Measurements from ENCODE around the gene LIN28A.

LIN28A gene, protein sequence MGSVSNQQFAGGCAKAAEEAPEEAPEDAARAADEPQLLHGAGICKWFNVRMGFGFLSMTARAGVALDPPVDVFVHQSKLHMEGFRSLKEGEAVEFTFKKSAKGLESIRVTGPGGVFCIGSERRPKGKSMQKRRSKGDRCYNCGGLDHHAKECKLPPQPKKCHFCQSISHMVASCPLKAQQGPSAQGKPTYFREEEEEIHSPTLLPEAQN

DNA sequence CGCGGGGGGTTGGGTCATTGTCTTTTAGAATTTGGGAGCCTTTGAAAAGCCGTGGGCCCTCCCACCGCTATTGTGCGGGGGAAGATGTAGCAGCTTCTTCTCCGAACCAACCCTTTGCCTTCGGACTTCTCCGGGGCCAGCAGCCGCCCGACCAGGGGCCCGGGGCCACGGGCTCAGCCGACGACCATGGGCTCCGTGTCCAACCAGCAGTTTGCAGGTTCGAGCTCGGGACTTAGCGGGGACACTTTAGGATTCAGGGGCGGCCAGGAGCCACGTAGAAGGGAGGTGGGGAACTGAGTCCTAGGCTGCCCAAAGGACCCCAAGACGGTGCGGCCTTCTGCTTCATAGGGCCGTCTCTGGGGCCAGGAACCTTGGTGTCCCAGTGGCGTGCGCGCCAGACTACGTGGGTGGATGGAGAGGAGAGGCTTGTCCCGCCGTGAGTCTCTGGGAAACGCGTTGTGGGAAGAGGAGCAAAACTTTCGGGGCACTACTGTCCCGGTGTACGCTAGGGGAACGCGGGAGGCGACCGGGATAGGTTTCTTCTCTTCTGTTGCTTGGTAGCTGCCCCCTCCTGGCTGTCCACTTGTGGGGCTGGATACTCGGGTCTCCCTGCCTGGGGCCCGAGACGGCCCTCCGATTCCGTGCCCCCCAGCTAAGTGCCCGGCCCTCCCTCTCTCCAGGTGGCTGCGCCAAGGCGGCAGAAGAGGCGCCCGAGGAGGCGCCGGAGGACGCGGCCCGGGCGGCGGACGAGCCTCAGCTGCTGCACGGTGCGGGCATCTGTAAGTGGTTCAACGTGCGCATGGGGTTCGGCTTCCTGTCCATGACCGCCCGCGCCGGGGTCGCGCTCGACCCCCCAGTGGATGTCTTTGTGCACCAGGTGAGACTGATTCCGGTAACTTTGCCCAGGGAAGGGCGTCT lies at the start of gene LIN28A:
Gene LIN28A, plus strand, starts transcription at position 112 of the 918 bp plus-strand sequence. Its CDS starts 75 bp downstream, at position 187.
- H4K20me1 ChIP-seq, result peaks cover 0 to 20% (median 5%) of the 10 kb centered on the region in 11 experiments; a peak in 5 of 22 replicates
- no peaks in the 10 kb centered on the region for H3K36me3 ChIP-seq
- H3K27me3 ChIP-seq, result peaks cover 59 to 82% (median 72%) of the 10 kb centered on the region in 11 experiments
- peaks cover 0 to 5% (median 0%) of the 10 kb centered on the region in 10 experiments; a peak in 1 of 20 replicates for H3K4me1 ChIP-seq
- H3K9ac ChIP-seq, result no peak within 1 kb of the TSS
- no peak for TF ChIP-seq Cebpa-rat (IDR thresholded peaks at IDR 0.05)
- 0 out of 20 replicates have a peak within 1 kb of the TSS, but pooled peaks of 1 of the 10 experiments have one; percentile 7 for H3K4me3 ChIP-seq
- H3K4me2 ChIP-seq, result 0 out of 22 replicates have a peak within 1 kb of the TSS, but pooled peaks of 1 of the 11 experiments have one; percentile 4
- no peak within 1 kb of the TSS for H3K27ac ChIP-seq
- H3K9me3 ChIP-seq (replicated peaks in 1 of 11), result peaks cover 0 to 20% (median 5%) of the 10 kb centered on the region in 11 experiments; a peak in 11 of 22 replicates

DNA sequence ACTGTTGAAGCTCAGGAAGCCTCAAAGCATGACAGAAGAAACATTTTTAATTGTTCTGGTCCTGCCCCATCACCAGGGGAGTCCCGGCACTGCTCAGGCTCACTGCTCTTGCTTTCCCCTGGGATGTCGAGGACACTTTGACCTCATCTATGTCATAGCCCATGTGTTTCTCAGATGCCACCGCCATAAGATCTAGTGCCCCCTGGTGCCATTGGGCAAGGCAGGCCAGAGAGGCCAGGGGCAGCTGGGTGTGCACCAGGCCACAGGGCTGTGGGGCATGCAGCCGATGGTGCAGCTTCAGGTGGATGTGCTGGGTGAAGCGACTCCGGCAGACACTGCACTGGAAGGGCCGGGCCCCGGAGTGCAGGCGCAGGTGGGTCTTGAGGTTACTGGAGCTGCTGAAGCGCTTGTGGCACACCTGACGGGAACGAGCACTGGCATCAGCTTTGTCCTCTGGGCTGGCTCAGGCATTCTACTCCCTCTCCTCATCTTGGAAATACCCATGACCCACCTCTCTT lies 49.0 kb upstream of the LIN28A start:
- Histone ChIP-seq H3K36me3 (no peaks in the 10 kb centered on the region), H3K4me1 (peaks cover 8 to 28% (median 24%) of the 10 kb centered on the region in 10 experiments; a peak in 18 of 20 replicates), H3K9ac (no peak overlapping the region), H3K27me3 (peaks cover 45 to 59% (median 55%) of the 10 kb centered on the region in 11 experiments), H3K9me3 (replicated peaks in 1 of 11) (no peaks in the 10 kb centered on the region), H3K4me2 (peak overlapping the region in 8 of 11 experiments; percentile 51 to 83 (median 70); a peak in 16 of 22 replicates), H4K20me1 (peaks cover 0 to 6% (median 0%) of the 10 kb centered on the region in 11 experiments; a peak in 4 of 22 replicates), H3K27ac (no peak overlapping the region), H3K4me3 (no peak overlapping the region)
- TF ChIP-seq Cebpa-rat (IDR thresholded peaks at IDR 0.05), result no peak

GRCh38 chr1:26362331-26362730 lies 48.3 kb upstream of the LIN28A start:
- Histone ChIP-seq H3K27me3 (peaks cover 45 to 58% (median 53%) of the 10 kb centered on the region in 11 experiments), H3K4me1 (peaks cover 8 to 28% (median 24%) of the 10 kb centered on the region in 10 experiments; a peak in 18 of 20 replicates), H3K9me3 (replicated peaks in 1 of 11) (no peaks in the 10 kb centered on the region), H3K4me2 (no peak overlapping the region), H3K9ac (no peak overlapping the region), H3K36me3 (no peaks in the 10 kb centered on the region), H3K4me3 (no peak overlapping the region), H4K20me1 (peaks cover 0 to 6% (median 0%) of the 10 kb centered on the region in 11 experiments; a peak in 4 of 22 replicates), H3K27ac (no peak overlapping the region)
- no peak for TF ChIP-seq Cebpa-rat (IDR thresholded peaks at IDR 0.05)

DNA sequence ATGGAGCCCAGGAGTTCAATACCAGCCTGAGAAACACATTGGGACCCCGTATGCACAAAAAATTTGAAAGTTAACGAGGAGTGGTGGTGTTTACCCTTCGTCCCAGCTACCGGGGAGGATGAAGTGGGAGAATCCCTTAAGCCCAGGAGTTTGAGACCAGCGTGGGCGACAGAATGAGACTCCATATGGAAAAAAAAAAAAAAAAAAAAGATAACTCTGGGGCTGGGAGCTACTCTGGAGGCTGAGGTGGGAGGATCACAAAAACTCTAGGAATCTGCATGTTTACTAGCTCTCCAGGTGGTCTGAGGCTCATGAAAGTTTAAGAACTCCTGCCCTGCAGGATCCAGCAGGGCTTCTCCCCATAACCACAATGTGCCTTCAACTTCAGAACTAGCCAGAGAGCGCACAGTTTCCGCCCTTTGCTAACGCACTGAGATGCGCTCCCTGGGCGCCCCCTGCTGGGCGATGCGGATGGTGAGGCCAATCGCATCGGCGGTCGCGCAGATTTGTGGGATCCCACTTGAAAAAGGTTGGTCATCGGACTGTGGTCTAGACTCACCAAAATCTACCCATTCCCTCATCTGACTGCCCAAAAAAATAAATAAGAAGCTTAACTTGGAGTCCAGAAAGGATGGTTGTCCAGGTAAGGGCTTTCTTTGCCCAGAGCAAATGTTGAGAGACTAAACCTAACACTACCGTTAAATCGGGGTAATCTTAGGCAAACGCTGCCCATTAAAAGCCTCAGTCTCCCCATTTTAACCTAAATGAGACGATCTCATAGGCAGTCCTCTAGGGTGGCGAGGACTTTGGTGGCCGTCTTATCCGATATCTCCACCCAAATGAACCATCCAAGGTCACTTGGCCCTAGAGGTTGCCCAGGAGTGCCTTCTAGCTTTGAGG lies 46.8 kb upstream of the LIN28A start:
- Histone ChIP-seq H3K9me3 (replicated peaks in 1 of 11) (no peaks in the 10 kb centered on the region), H3K4me1 (peaks cover 8 to 28% (median 24%) of the 10 kb centered on the region in 10 experiments; a peak in 18 of 20 replicates), H3K4me2 (peak overlapping the region in 6 of 11 experiments; percentile 2 to 29 (median 14); a peak in 4 of 22 replicates), H3K36me3 (no peaks in the 10 kb centered on the region), H3K27ac (no peak overlapping the region), H3K9ac (no peak overlapping the region), H3K4me3 (no peak overlapping the region), H4K20me1 (peaks cover 0 to 6% (median 0%) of the 10 kb centered on the region in 11 experiments; a peak in 4 of 22 replicates), H3K27me3 (peaks cover 33 to 46% (median 40%) of the 10 kb centered on the region in 11 experiments)
- TF ChIP-seq Cebpa-rat (IDR thresholded peaks at IDR 0.05), result no peak

GRCh38 chr1:26364956-26365355 lies 45.7 kb upstream of the LIN28A start:
- H3K36me3 ChIP-seq, result no peaks in the 10 kb centered on the region
- H4K20me1 ChIP-seq, result peaks cover 0 to 6% (median 0%) of the 10 kb centered on the region in 11 experiments; a peak in 4 of 22 replicates
- no peaks in the 10 kb centered on the region for H3K9me3 ChIP-seq (replicated peaks in 1 of 11)
- no peak overlapping the region for H3K27ac ChIP-seq
- no peak overlapping the region for H3K9ac ChIP-seq
- H3K4me3 ChIP-seq, result no peak overlapping the region
- peaks cover 22 to 34% (median 29%) of the 10 kb centered on the region in 11 experiments for H3K27me3 ChIP-seq
- H3K4me1 ChIP-seq, result peaks cover 9 to 30% (median 27%) of the 10 kb centered on the region in 10 experiments
- H3K4me2 ChIP-seq, result no peak overlapping the region
- no peak for TF ChIP-seq Cebpa-rat (IDR thresholded peaks at IDR 0.05)

GRCh38 chr1:26367441-26367840 lies 43.2 kb upstream of the LIN28A start:
- Histone ChIP-seq H3K4me3 (no peak overlapping the region), H3K36me3 (no peaks in the 10 kb centered on the region), H3K9me3 (replicated peaks in 1 of 11) (peaks cover 0 to 8% (median 0%) of the 10 kb centered on the region in 11 experiments; a peak in 5 of 22 replicates), H3K4me2 (no peak overlapping the region), H3K27me3 (peaks cover 0 to 10% (median 4%) of the 10 kb centered on the region in 11 experiments; a peak in 15 of 22 replicates), H3K27ac (no peak overlapping the region), H3K4me1 (peaks cover 13 to 39% (median 23%) of the 10 kb centered on the region in 10 experiments), H3K9ac (no peak overlapping the region), H4K20me1 (no peaks in the 10 kb centered on the region)
- no peak for TF ChIP-seq Cebpa-rat (IDR thresholded peaks at IDR 0.05)

DNA sequence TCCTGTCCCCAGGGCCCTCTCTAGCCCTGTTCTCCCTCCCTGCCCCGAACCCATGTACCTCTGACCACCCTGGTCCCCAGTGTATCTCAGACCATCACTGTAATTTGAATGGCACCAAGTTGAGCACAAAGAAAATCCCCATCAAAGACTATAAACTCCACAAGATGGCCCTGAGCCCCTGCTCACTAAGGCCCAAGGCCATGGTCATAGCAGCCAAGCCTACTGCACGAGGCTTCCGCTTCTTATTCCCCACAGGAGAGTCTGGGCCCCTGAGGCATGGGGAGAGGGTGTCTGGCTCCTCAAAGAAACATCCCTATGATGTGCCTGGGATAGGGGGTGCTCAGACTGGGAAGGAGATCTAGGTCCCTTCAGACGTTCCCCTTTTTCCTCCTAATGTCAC lies 42.6 kb upstream of the LIN28A start:
- Histone ChIP-seq H3K9ac (no peak overlapping the region), H3K9me3 (replicated peaks in 1 of 11) (peaks cover 0 to 8% (median 0%) of the 10 kb centered on the region in 11 experiments; a peak in 5 of 22 replicates), H3K36me3 (no peaks in the 10 kb centered on the region), H3K4me1 (peaks cover 17 to 44% (median 28%) of the 10 kb centered on the region in 10 experiments), H3K27ac (no peak overlapping the region), H3K4me3 (no peak overlapping the region), H3K27me3 (peaks cover 0 to 4% (median 0%) of the 10 kb centered on the region in 11 experiments; a peak in 2 of 22 replicates), H3K4me2 (no peak overlapping the region), H4K20me1 (no peaks in the 10 kb centered on the region)
- no peak for TF ChIP-seq Cebpa-rat (IDR thresholded peaks at IDR 0.05)

GRCh38 chr1:26368486-26368885 lies 42.1 kb upstream of the LIN28A start:
- Histone ChIP-seq H3K9me3 (replicated peaks in 1 of 11) (peaks cover 0 to 8% (median 0%) of the 10 kb centered on the region in 11 experiments; a peak in 5 of 22 replicates), H3K27ac (no peak overlapping the region), H3K4me3 (no peak overlapping the region), H3K27me3 (no peaks in the 10 kb centered on the region; a peak in 1 of 22 replicates), H3K36me3 (no peaks in the 10 kb centered on the region), H3K4me1 (peaks cover 22 to 45% (median 32%) of the 10 kb centered on the region in 10 experiments), H3K9ac (no peak overlapping the region), H4K20me1 (no peaks in the 10 kb centered on the region), H3K4me2 (no peak overlapping the region)
- no peak for TF ChIP-seq Cebpa-rat (IDR thresholded peaks at IDR 0.05)

Data from BLaER1 treated with 17β-estradiol and CSF1 and Interleukin-3, amounts not matched to agents 10 nM and 100 nM (cell line).